IMR-90 (cell line): ENCODE data around the gene ESR1. TPM values are rescaled to one million over a fixed set of nuclear protein-coding genes. Genes with fewer than 3 reads are reported as not detected.

ENCODE experiments used
- ATAC-seq: fragments of 200-7000 bp; cut with Tn5 transposase; 2 replicates; pipeline ENCODE4 v1.9.1; 2020; ENCODE audit warnings: low read depth, mild to moderate bottlenecking, moderate library complexity
- BruUV-seq: library from RNA; stranded (reverse); fragments of 400-500 nt; replicated peaks from 2 replicates; lab custom pipeline; 2021; lab: Mats Ljungman, UMichigan
- CTCF ChIA-PET: fragments of 300-600 bp; formaldehyde crosslinking; extraction: SDS; loops from one replicate; lab custom pipeline; 2021; ENCODE audit warnings: antibody characterized with exemption; lab: Yijun Ruan, JAX
- POLR2A ChIA-PET: fragments of 300-600 bp; sonication (Branson Sonifier 250); formaldehyde crosslinking; loops from one replicate; lab custom pipeline; 2022; ENCODE audit warnings: antibody characterized with exemption; ENCODE audit not compliant: unreplicated experiment; lab: Charles Lee
- DNase-seq: peaks from one replicate; pipeline ENCODE4 v3.0.0; 2013
- H2AFZ ChIP-seq: replicated peaks from 2 replicates; pipeline ENCODE3; 2013; ENCODE audit warnings: low read length, mild to moderate bottlenecking; ENCODE audit not compliant: poor library complexity
- H2AK5ac ChIP-seq: 2 replicates; pipeline ENCODE4 v1.6.1; 2013; ENCODE audit warnings: low read depth, low read length, inconsistent platforms
- H2AK9ac ChIP-seq: replicated peaks from 2 replicates; pipeline ENCODE3; 2013; ENCODE audit warnings: mild to moderate bottlenecking, low read depth, low read length, moderate library complexity; ENCODE audit not compliant: poor library complexity
- H2BK120ac ChIP-seq: 2 replicates; pipeline ENCODE4 v1.6.1; 2013; ENCODE audit warnings: low read depth, low read length, inconsistent platforms
- H2BK15ac ChIP-seq: 3 replicates; pipeline ENCODE4 v1.6.1; 2013; ENCODE audit warnings: low read depth, low read length, inconsistent platforms
- H2BK20ac ChIP-seq: 2 replicates; pipeline ENCODE4 v1.6.1; 2013; ENCODE audit warnings: low read depth, mild to moderate bottlenecking, inconsistent platforms, low read length, moderate library complexity
- H2BK5ac ChIP-seq: 2 replicates; pipeline ENCODE4 v1.6.1; 2013; ENCODE audit warnings: mild to moderate bottlenecking, low read depth, low read length, inconsistent platforms; ENCODE audit not compliant: poor library complexity, severe bottlenecking
- H3K14ac ChIP-seq: replicated peaks from 2 replicates; pipeline ENCODE4 v1.6.1; 2013; ENCODE audit warnings: low read depth, low read length, inconsistent platforms
- H3K18ac ChIP-seq: 2 replicates; pipeline ENCODE4 v1.6.1; 2013; ENCODE audit warnings: low read depth, low read length, control low read depth
- H3K23ac ChIP-seq: 2 replicates; pipeline ENCODE4 v1.6.1; 2013; ENCODE audit warnings: low read depth, low read length, inconsistent platforms
- H3K27ac ChIP-seq: 2 replicates; pipeline ENCODE4 v1.5.1; 2013; ENCODE audit warnings: mild to moderate bottlenecking, control low read depth, low read length; ENCODE audit not compliant: insufficient read depth
- H3K27me3 ChIP-seq: 2 replicates; pipeline ENCODE4 v1.6.1; 2013; ENCODE audit warnings: low read length; ENCODE audit not compliant: control insufficient read depth, insufficient read depth
- H3K36me3 ChIP-seq: 2 replicates; pipeline ENCODE4 v1.6.1; 2013; ENCODE audit warnings: low read length, mixed read lengths; ENCODE audit not compliant: control insufficient read depth, insufficient read depth
- H3K4ac ChIP-seq: 2 replicates; pipeline ENCODE4 v1.6.1; 2013; ENCODE audit warnings: low read depth, low read length, inconsistent platforms
- H3K4me1 ChIP-seq: 2 replicates; pipeline ENCODE4 v1.6.1; 2013; ENCODE audit warnings: low read length, mixed read lengths; ENCODE audit not compliant: control insufficient read depth, insufficient read depth
- H3K4me2 ChIP-seq: 2 replicates; pipeline ENCODE4 v1.6.1; 2013; ENCODE audit warnings: low read depth, mild to moderate bottlenecking, control low read depth, low read length, moderate library complexity
- H3K4me3 ChIP-seq: 2 replicates; pipeline ENCODE4 v1.5.1; 2013; ENCODE audit warnings: low read depth, mild to moderate bottlenecking, control low read depth, low read length, moderate library complexity; ENCODE audit not compliant: insufficient read depth
- H3K56ac ChIP-seq: 2 replicates; pipeline ENCODE4 v1.6.1; 2013; ENCODE audit warnings: low read length, inconsistent platforms; ENCODE audit not compliant: insufficient read depth; ENCODE audit errors: extremely low read depth
- H3K79me1 ChIP-seq, 2 experiments: 2 replicates each; pipeline ENCODE4 v1.6.1; 2013; ENCODE audit warnings: low read length in 2 of 2, inconsistent platforms in 1 of 2, low read depth in 1 of 2
- H3K9ac ChIP-seq: 2 replicates; pipeline ENCODE4 v1.6.1; 2013; ENCODE audit warnings: low read depth, low read length, control low read depth
- H3K9me1 ChIP-seq: 2 replicates; pipeline ENCODE4 v1.6.1; 2013; ENCODE audit warnings: low read length, inconsistent platforms; ENCODE audit not compliant: insufficient read depth
- H3K9me3 ChIP-seq: 2 replicates; pipeline ENCODE4 v1.6.1; 2013; ENCODE audit warnings: low read length; ENCODE audit not compliant: control insufficient read depth, insufficient read depth
- H4K20me1 ChIP-seq: 2 replicates; pipeline ENCODE4 v1.6.1; 2013; ENCODE audit warnings: low read length, inconsistent platforms; ENCODE audit not compliant: insufficient read depth
- H4K5ac ChIP-seq: 2 replicates; pipeline ENCODE4 v1.6.1; 2013; ENCODE audit warnings: mild to moderate bottlenecking, low read depth, low read length, control low read depth
- H4K8ac ChIP-seq, 2 experiments: 2 replicates each; pipeline ENCODE4 v1.6.1; 2013; ENCODE audit warnings: low read depth in 2 of 2, low read length in 2 of 2, control low read depth in 1 of 2, inconsistent platforms in 1 of 2
- H4K91ac ChIP-seq: 2 replicates; pipeline ENCODE4 v1.6.1; 2013; ENCODE audit warnings: low read depth, low read length, inconsistent platforms; ENCODE audit not compliant: insufficient read depth
- BHLHE40 ChIP-seq: fragments of 150-350 bp; IDR thresholded peaks from 2 replicates; pipeline ENCODE4 v1.6.1; 2016; ENCODE audit warnings: mild to moderate bottlenecking, low read depth, low read length
- CEBPB ChIP-seq: IDR thresholded peaks from 2 replicates; pipeline ENCODE4 v1.6.1; 2012; ENCODE audit warnings: low read depth, low read length, improper control_type of control experiment
- CHD1 ChIP-seq: IDR thresholded peaks from 2 replicates; pipeline ENCODE4 v1.6.1; 2012; ENCODE audit warnings: low read depth, low read length, improper control_type of control experiment
- CTCF ChIP-seq: conservative IDR thresholded peaks from 2 replicates; pipeline ENCODE4 v1.5.1; 2012; ENCODE audit warnings: mild to moderate bottlenecking, low read depth, low read length, improper control_type of control experiment
- FOS ChIP-seq: fragments of 150-350 bp; IDR thresholded peaks from 2 replicates; pipeline ENCODE4 v1.6.1; 2016; ENCODE audit warnings: low read depth, low read length
- MAFK ChIP-seq: IDR thresholded peaks from 2 replicates; pipeline ENCODE4 v1.6.1; 2012; ENCODE audit warnings: low read depth, low read length, improper control_type of control experiment
- MAZ ChIP-seq: IDR thresholded peaks from 2 replicates; pipeline ENCODE4 v1.6.1; 2012; ENCODE audit warnings: low read depth, mild to moderate bottlenecking, low read length, improper control_type of control experiment, moderate library complexity, borderline replicate concordance
- MXI1 ChIP-seq: IDR thresholded peaks from 2 replicates; pipeline ENCODE4 v1.6.1; 2012; ENCODE audit warnings: low read depth, mild to moderate bottlenecking, low read length, moderate library complexity, borderline replicate concordance
- NFE2L2 ChIP-seq: fragments of 150-350 bp; IDR thresholded peaks from 2 replicates; pipeline ENCODE4 v1.6.1; 2016; ENCODE audit warnings: low read depth, mild to moderate bottlenecking, low read length
- POLR2A ChIP-seq: IDR thresholded peaks from 2 replicates; pipeline ENCODE4 v1.6.1; 2012; ENCODE audit warnings: mild to moderate bottlenecking, low read depth, low read length
- RAD21 ChIP-seq: IDR thresholded peaks from 2 replicates; pipeline ENCODE4 v1.6.1; 2012; ENCODE audit warnings: low read length, improper control_type of control experiment
- RCOR1 ChIP-seq: IDR thresholded peaks from 2 replicates; pipeline ENCODE4 v1.6.1; 2012; ENCODE audit warnings: mild to moderate bottlenecking, low read length, improper control_type of control experiment; ENCODE audit not compliant: insufficient replicate concordance
- RFX5 ChIP-seq: IDR thresholded peaks from 2 replicates; pipeline ENCODE4 v1.8.0; 2012; ENCODE audit warnings: low read depth, mild to moderate bottlenecking, low read length, moderate library complexity
- SMC3 ChIP-seq: fragments of 150-350 bp; IDR thresholded peaks from 2 replicates; pipeline ENCODE4 v1.6.1; 2016; ENCODE audit warnings: low read depth, mild to moderate bottlenecking, antibody characterized with exemption, low read length, moderate library complexity
- WGBS, 2 experiments: methylation state at CpG; one replicate each; pipeline versions ENCODE4 v1.1.5 to v1.1.7; 2013; ENCODE audit warnings: missing lambda C conversion rate in 2 of 2; ENCODE audit not compliant: insufficient read length in 1 of 2; ENCODE audit errors: extremely low coverage in 2 of 2; 5-methylcytosine and 5-hydroxymethylcytosine counted together
- dilution Hi-C: fragments of 300-500 bp; cut with HindIII; formaldehyde crosslinking; loops from one replicate; pipeline ENCODE4 v1.14.3; 2018; ENCODE audit warnings: low sequenced_read_pairs; ENCODE audit not compliant: unreplicated experiment
- in situ Hi-C: fragments of 300-500 bp; cut with MboI; formaldehyde crosslinking; loops from 3 replicates; pipeline ENCODE4 v1.14.3; 2019; ENCODE audit warnings: low sequenced_read_pairs, inconsistent platforms, mixed read lengths
- intact Hi-C: fragments of 100-400 bp; cut with micrococcal nuclease; formaldehyde crosslinking; loops from 2 replicates; pipeline ENCODE4 v1.10.0; 2022
- polyA plus RNA-seq, 3 experiments: library from polyadenylated mRNA; depleted of rRNA; stranded (reverse); fragments of >200 nt; gene quantifications; 2 replicates each; pipeline ENCODE4 v1.2.3, GENCODE V29; 2012; ENCODE audit warnings: low replicate concordance in 1 of 3
- total RNA-seq: library from RNA; depleted of rRNA; stranded (reverse); fragments of >200 nt; gene quantifications from 2 replicates; pipeline ENCODE4 v1.2.3, GENCODE V29; 2012
- TF ChIP-seq, protein P1 (sequence below): fragments of 150-350 bp; IDR thresholded peaks from 2 replicates; pipeline ENCODE4 v1.6.1; 2016; ENCODE audit warnings: low read depth, mild to moderate bottlenecking, low read length, moderate library complexity, borderline replicate concordance
- TF ChIP-seq, protein P2 (sequence below): fragments of 150-350 bp; IDR thresholded peaks from 2 replicates; pipeline ENCODE4 v1.6.1; 2017; ENCODE audit warnings: mild to moderate bottlenecking, antibody characterized with exemption, low read length, low read depth

The ESR1 gene
- total and polyA plus RNA-seq, 2 of the 4 experiments (the other 2 are of a cell fraction), result not detected

DNA sequence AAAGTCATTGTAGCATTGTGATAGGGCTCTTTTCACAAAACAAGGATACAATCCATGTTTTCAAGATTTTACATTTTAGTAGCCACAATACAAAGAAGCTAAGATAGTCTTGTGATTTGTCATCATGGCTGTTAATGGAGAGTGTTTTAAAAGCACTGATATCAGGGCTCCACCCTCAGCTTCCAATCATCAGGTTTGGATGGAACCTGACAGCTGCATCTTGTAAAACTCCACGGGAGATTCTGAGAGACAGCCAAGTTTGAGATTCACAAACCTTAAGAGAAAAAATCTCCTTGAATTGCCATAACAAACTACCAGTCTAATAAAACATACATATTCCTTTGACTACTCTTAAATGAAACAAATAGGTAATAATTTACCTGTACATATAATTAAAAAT lies 280.2 kb downstream of the ESR1 start:
- no peak overlapping the region for H3K27ac ChIP-seq
- no peaks in the 10 kb centered on the region for H3K79me1 ChIP-seq
- WGBS, 2 experiments, result no CpG with 5 or more reads among the region's 1 CpG
- POLR2A ChIA-PET, result no interaction called here
- BruUV-seq, result no TSS peak
- H3K4me3 ChIP-seq, result no peak overlapping the region
- H2AK9ac ChIP-seq, result no peak overlapping the region
- no peaks in the 10 kb centered on the region for H3K27me3 ChIP-seq
- no peak overlapping the region for H3K9ac ChIP-seq
- H3K4me1 ChIP-seq, result peaks cover 7% of the 10 kb centered on the region
- H2BK5ac ChIP-seq, result no peak overlapping the region
- no peaks in the 10 kb centered on the region for H3K36me3 ChIP-seq
- no peak overlapping the region for H2AFZ ChIP-seq
- no peak overlapping the region for H3K14ac ChIP-seq
- no peak overlapping the region for H4K5ac ChIP-seq
- no peak overlapping the region for H3K23ac ChIP-seq
- 0 out of 2 replicates have a peak overlapping the region, but pooled peaks have one; percentile 29 for H3K18ac ChIP-seq
- H2BK20ac ChIP-seq, result 0 out of 2 replicates have a peak overlapping the region, but pooled peaks have one; percentile 7
- no peak overlapping the region for H2BK15ac ChIP-seq
- intact Hi-C loops (no loop called here), dilution Hi-C loops (no loop called here), in situ Hi-C loops (no loop called here)
- H2AK5ac ChIP-seq, result no peak overlapping the region
- H4K8ac ChIP-seq, result no peak overlapping the region
- no peaks in the 10 kb centered on the region for H4K20me1 ChIP-seq
- no peak for DNase-seq
- no peak overlapping the region for H3K4me2 ChIP-seq
- H4K91ac ChIP-seq, result peak overlapping the region; percentile 27; the same call in 1 of the 2 replicates
- ATAC-seq, result no peak
- H3K9me3 ChIP-seq, result no peaks in the 10 kb centered on the region
- no peak overlapping the region for H3K56ac ChIP-seq
- no peak for TF ChIP-seq MAFK
- TF ChIP-seq NFE2L2, result no peak
- TF ChIP-seq, protein P1, sequence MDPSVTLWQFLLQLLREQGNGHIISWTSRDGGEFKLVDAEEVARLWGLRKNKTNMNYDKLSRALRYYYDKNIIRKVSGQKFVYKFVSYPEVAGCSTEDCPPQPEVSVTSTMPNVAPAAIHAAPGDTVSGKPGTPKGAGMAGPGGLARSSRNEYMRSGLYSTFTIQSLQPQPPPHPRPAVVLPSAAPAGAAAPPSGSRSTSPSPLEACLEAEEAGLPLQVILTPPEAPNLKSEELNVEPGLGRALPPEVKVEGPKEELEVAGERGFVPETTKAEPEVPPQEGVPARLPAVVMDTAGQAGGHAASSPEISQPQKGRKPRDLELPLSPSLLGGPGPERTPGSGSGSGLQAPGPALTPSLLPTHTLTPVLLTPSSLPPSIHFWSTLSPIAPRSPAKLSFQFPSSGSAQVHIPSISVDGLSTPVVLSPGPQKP, result no peak
- no peak for TF ChIP-seq BHLHE40
- no peak for TF ChIP-seq POLR2A
- no peak for TF ChIP-seq RAD21
- no peak for TF ChIP-seq MAZ
- TF ChIP-seq RFX5, result no peak
- no peak for TF ChIP-seq MXI1
- TF ChIP-seq, protein P2, sequence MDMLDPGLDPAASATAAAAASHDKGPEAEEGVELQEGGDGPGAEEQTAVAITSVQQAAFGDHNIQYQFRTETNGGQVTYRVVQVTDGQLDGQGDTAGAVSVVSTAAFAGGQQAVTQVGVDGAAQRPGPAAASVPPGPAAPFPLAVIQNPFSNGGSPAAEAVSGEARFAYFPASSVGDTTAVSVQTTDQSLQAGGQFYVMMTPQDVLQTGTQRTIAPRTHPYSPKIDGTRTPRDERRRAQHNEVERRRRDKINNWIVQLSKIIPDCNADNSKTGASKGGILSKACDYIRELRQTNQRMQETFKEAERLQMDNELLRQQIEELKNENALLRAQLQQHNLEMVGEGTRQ, result no peak
- no peak for TF ChIP-seq FOS
- no peak for TF ChIP-seq RCOR1
- no peak for TF ChIP-seq SMC3
- TF ChIP-seq CHD1, result no peak
- TF ChIP-seq CTCF, result no peak
- no peak for TF ChIP-seq CEBPB
- no peak overlapping the region for H3K4ac ChIP-seq
- peaks cover 11% of the 10 kb centered on the region; the same call in 1 of the 2 replicates for H3K9me1 ChIP-seq
- CTCF ChIA-PET, result no interaction called here
- H2BK120ac ChIP-seq, result 0 out of 2 replicates have a peak overlapping the region, but pooled peaks have one; percentile 0
